CD4-positive, alpha-beta T cell treated with Interleukin-21 for 1 hour (primary cell): ENCODE results near the gene IL4R.

Source experiments
- DNase-seq: peaks from one replicate; pipeline ENCODE4 v3.0.0-alpha.2; 2020

The IL4R gene

GRCh38 chr16:27333104-27333503, 19.3 kb downstream of the IL4R start:
- no peak for DNase-seq

GRCh38 chr16:27333549-27333948, 19.8 kb downstream of the IL4R start:
- no peak for DNase-seq

- DNase-seq = no peak
These were observed 20.5 kb downstream of the IL4R start for GRCh38 chr16:27334192-27334764.

GRCh38 chr16:27334838-27335237, 21.1 kb downstream of the IL4R start:
- no peak for DNase-seq

GRCh38 chr16:27335349-27336053, 21.7 kb downstream of the IL4R start:
- no peak for DNase-seq

GRCh38 chr16:27337024-27337423, 23.2 kb downstream of the IL4R start:
- DNase-seq = no peak

- no peak for DNase-seq
These were observed 25.4 kb downstream of the IL4R start for GRCh38 chr16:27339180-27339579.

GRCh38 chr16:27340654-27341053, 26.9 kb downstream of the IL4R start:
- no peak for DNase-seq

GRCh38 chr16:27341549-27341948, 27.8 kb downstream of the IL4R start:
- no peak for DNase-seq

GRCh38 chr16:27341971-27342370, 28.2 kb downstream of the IL4R start:
- no peak for DNase-seq

GRCh38 chr16:27344721-27345120, 30.9 kb downstream of the IL4R start:
- no peak for DNase-seq

GRCh38 chr16:27345201-27345600, 31.4 kb downstream of the IL4R start:
- no peak for DNase-seq

GRCh38 chr16:27346819-27347218, 33.0 kb downstream of the IL4R start:
- DNase-seq = no peak

- no peak for DNase-seq
These were observed 34.3 kb downstream of the IL4R start for GRCh38 chr16:27347930-27348685.

GRCh38 chr16:27349276-27349675, 35.5 kb downstream of the IL4R start:
- no peak for DNase-seq

GRCh38 chr16:27350006-27350405, 36.2 kb downstream of the IL4R start:
- DNase-seq = no peak

- DNase-seq = no peak
These were observed 38.2 kb downstream of the IL4R start for GRCh38 chr16:27351989-27352388.

GRCh38 chr16:27353853-27354252, 40.1 kb downstream of the IL4R start:
- DNase-seq = no peak

GRCh38 chr16:27355610-27356009, 41.8 kb downstream of the IL4R start:
- DNase-seq = peak; percentile 49

- DNase-seq = no peak
These were observed 43.0 kb downstream of the IL4R start for GRCh38 chr16:27356794-27357193.

GRCh38 chr16:27359051-27359450, 45.3 kb downstream of the IL4R start:
- no peak for DNase-seq

- no peak for DNase-seq
These were observed 45.8 kb downstream of the IL4R start for GRCh38 chr16:27359615-27360014.

GRCh38 chr16:27361987-27362386, 48.2 kb downstream of the IL4R start:
- no peak for DNase-seq

GRCh38 chr16:27362570-27363245, 48.9 kb downstream of the IL4R start:
- DNase-seq = no peak
